A673 (cell line): ENCODE data around the gene CSKMT.

Experiments
- EZH2 ChIP-seq: fragments of 200-600 bp; sonication (generic); IDR thresholded peaks from 2 replicates; pipeline ENCODE4 v1.6.1; 2017; ENCODE audit warnings: borderline replicate concordance, low read depth, mild to moderate bottlenecking, mixed read lengths, antibody characterized with exemption, low read length; ENCODE audit not compliant: poor library complexity, severe bottlenecking
- TF ChIP-seq, protein P1 (sequence below): fragments of 300-800, 200-600 bp; sonication (generic); conservative IDR thresholded peaks from 2 replicates; pipeline ENCODE4 v1.5.1; 2017; ENCODE audit warnings: low read depth, mild to moderate bottlenecking, antibody characterized with exemption, low read length, moderate library complexity, mixed read lengths

DNA sequence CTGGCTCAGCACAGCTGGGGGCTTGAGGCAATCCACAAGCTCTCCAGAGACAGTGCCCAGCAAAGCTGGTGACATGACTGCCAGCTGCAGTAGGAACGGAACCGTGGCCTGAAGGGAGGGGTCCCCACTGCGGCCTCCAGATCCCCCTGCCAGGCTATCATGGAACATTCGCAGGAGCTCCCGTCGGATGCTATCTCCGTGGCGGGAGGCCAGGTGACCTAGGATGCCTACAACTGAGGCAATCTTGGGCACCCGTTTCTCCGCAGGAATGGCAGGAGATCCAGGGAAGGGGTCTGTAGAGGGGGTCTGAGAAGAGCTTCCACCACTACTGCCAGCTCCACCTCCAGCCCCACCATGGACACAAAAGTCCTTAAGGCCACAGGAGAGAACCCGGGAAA, 16.1 kb upstream of the CSKMT start:
- no peak for TF ChIP-seq EZH2
- TF ChIP-seq, protein P1, sequence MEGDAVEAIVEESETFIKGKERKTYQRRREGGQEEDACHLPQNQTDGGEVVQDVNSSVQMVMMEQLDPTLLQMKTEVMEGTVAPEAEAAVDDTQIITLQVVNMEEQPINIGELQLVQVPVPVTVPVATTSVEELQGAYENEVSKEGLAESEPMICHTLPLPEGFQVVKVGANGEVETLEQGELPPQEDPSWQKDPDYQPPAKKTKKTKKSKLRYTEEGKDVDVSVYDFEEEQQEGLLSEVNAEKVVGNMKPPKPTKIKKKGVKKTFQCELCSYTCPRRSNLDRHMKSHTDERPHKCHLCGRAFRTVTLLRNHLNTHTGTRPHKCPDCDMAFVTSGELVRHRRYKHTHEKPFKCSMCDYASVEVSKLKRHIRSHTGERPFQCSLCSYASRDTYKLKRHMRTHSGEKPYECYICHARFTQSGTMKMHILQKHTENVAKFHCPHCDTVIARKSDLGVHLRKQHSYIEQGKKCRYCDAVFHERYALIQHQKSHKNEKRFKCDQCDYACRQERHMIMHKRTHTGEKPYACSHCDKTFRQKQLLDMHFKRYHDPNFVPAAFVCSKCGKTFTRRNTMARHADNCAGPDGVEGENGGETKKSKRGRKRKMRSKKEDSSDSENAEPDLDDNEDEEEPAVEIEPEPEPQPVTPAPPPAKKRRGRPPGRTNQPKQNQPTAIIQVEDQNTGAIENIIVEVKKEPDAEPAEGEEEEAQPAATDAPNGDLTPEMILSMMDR, result no peak
